NCI-H345 treated with DMSO at 0.1 percent for 48 hours (cell line): ENCODE data around the gene CDC5L.

Source experiments
- DNase-seq: peaks from one replicate; lab custom pipeline; 2025; ENCODE audit not compliant: unreplicated experiment; lab: John Stamatoyannopoulos, UW

Gene CDC5L

DNA sequence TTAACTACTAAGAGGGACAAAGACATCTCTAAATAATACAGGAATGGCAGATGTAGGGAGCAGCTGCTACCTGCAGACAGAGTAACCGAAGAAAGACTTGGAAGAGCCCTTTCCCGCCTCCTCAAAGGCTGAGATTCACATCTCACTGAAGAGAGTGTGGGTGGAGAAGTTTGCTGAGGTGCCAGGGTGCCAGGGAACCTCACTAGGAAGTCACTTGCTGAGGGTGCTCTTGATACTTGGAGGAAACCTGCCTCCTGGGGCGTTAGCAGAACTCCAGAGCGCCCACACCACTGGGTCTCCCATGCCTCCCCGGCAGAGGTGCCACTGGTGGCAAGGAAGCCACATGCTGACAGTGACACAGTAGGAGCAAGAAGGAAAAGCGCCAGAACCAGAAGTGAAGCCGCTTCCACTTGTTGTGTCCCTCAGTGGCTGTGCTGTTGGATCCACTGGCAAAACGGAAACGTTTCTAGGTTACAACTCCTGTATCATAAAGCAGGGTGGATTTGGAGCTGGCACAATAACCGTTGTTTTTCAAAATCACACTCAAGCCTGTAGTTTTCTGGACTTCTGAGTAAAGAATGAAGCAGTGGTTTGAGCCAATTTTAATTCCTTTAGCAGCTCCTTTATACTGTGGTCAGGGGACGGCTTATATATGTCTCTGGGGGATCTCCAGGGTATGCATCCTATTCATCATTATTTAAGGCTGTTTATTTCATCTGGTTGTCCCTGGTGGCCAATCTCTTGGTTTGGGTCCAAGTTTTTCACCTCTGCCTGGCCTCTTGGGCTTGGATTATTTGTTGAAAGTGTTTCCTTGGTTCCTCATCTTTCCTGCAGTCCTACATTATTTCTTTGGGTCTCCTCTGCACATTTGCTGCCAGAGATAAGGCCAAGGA lies 64.5 kb downstream of the CDC5L start:
- no peak for DNase-seq

- no peak for DNase-seq
Measured at GRCh38 chr6:44452725-44453124, 65.2 kb downstream of the CDC5L start.

DNA sequence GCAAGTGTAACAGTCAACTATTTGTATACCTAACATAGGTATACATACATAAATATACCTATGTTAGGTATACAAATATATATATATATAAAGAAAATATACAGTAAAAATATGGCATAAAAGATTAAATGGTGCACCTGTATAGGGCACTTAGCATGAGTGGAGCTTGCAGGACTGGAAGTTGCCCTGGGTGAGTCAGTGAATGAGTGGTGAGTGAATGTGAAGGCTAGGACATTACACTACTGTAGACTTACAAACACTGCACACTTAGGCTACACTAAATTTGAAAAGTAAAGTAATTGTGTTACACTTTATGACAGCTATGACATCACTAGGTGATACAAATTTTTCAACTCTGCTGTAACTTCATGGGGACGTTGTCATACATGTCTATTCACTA lies 65.6 kb downstream of the CDC5L start:
- no peak for DNase-seq

GRCh38 chr6:44454198-44454597 lies 66.7 kb downstream of the CDC5L start:
- no peak for DNase-seq

- DNase-seq: peak; percentile 30
Measured at GRCh38 chr6:44456070-44456965, 68.8 kb downstream of the CDC5L start.

DNA sequence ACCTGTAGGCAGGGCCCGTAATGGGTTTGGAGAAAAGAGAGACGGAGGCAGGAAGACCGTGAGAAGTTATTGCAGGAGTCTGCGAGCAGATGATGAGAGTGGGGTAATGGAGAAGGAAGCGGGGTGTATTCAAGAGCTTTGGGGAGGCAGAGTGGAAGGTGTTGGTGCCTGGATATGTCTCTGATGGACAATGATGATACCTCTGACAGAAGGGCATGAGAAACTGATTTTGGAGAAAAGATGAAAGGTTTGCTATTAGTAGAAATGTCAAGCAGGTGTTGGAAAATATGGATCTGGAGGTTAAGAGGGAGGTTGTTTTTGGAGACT lies 69.4 kb downstream of the CDC5L start:
- no peak for DNase-seq

DNA sequence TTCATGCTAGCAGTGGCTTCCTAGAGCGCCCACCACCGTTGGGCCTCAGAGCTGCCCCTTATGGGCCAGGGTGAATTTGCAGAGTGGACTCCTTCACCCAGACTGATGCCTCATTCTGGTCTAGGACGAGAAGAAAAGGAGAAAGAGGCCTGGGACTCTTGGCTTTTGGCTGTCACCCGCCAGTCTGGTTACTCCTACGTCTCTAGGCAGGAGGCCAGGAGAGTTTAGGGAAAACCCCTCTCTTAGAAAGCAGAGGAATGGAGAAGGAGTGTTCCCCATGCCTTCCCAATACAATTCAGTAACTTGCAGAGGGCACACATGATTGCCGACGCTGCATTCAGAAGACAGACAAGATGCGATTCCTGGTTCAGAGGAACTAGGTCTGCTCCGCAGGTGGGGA lies 70.1 kb downstream of the CDC5L start:
- DNase-seq: no peak

DNA sequence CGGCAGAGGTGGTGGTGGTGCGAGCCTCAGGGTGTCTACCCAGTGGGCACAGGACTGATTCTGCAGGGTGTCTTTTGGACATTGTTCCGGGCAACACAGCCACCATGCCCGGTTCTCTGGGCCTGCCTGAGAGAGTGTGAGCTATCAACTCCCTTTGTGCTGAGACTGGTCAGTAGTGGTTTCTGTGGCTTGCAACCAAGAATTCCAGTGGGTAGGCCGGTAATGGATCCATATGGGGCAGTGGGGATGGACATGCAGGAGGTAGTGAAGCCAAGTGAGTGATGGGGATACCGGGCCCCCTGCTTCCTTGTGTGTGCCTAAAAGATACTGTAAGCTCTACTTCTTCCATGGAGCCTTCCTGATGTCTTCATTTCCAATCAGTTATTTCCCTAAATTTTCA lies 71.0 kb downstream of the CDC5L start:
- DNase-seq: no peak

- no peak for DNase-seq
Measured at GRCh38 chr6:44462335-44462734, 74.8 kb downstream of the CDC5L start.

DNA sequence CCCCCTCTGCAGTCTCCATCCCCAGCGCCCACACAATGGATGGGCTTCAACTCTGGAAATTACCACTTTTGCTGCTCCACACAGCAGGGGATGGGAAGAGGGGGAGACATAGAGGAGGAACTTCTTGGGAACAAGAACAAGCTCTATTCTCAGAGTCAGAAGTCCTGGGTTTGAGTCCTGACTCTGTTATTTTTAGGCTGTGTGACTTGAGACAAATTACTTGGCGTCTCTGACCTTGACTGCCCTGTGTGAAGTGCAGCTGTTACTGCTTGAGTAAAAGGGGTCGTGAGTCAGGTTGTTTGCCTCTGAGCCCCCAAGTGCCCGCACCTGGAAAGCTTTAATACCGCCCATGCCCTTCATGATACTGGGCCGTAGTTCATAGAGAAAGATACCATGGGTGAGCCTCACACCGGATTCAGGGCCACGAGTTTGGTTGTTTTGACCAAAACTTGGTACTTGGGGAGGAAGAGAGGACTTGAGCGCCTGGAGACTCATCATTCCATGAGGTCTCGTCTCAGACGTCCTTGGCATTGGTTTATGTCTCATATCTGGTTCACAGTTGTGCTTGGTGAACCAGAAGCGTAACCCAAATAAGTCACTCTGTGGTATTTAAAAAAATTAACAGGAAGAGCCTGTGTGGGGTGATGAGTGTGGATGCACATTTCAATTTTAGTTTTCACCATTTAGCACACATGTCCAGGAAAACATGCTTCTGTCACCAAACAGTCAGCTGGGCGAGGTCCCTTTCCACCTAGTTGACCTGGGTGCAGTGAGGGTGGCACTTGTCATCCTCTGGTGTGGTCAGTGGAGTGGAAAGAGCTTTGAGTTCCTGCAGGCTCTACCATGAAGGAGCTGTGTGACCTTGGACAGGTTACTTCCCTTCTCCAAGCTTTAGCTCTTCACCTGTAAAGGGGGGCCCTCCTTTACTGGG lies 75.6 kb downstream of the CDC5L start:
- no peak for DNase-seq

DNA sequence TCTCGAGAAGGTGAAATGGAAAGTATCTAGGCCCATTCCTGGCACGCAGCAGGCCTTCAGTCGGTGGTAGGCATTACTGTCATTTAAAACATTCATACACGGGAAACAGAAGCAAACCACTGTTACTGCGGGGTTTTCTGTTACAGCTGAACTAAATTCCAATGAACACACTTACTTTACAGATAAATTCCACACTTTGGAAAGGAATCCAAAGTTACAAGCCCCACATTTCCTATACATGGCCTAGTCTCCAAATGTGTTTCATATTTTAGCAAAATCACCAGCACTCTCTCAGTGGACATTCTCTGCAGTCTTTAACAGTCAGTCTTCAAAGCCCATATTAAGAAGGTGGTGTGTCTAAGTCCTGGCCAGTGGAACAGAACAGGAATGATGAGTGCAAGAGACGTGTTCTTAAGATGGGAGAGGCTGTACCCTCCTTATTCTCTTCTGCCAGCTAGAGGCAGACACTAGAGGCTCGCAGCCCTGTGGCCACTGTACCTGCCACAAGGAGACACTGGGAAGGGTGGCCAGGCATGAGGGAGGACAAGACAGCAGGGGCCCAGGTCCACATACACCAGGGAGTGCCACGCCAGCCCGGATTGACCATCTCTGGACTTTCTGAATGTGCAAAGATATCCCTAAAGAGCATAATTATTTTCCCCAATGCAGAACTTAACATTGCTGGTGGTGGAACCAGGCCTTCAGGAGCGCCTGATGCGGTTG lies 76.4 kb downstream of the CDC5L start:
- DNase-seq: no peak

DNA sequence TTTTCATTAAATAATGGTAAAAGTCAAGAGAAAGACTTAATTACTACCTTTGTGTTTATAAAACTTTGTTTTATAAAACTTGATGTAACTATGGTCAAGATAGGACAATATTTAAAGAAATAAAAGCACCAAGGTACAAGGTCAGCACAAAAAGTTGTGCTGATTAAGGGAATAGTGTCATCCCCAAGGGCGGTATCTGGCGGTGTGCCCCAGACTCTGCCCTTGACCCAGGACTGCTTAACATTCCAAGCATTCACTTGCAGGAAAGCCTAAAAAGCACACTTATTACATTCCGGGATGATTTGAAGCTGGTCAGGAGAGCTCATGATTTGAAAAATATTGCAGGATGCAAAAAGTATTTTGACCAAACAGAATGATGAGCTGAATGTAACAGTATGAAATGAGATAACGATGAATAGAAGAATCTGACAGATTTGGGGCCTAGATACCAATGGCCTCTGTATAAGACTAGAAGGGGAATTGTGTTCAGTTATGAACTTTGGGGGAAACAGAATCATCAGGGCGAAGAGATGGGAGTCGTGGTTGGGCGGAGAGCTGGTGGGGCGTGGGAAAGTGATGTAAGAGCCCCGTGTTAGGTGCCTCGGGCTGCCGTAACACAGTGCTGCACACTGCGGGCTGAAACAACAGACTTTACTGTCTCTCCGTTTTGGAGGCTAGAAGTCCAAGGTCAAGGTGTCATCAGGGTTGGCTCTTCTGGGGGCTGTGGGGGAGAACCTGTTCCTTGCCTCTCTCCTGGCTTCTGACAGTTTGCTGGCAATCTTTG lies 77.2 kb downstream of the CDC5L start:
- DNase-seq: no peak

GRCh38 chr6:44466955-44467354 lies 79.4 kb downstream of the CDC5L start:
- no peak for DNase-seq

- no peak for DNase-seq
Measured at GRCh38 chr6:44468835-44469234, 81.3 kb downstream of the CDC5L start.

DNA sequence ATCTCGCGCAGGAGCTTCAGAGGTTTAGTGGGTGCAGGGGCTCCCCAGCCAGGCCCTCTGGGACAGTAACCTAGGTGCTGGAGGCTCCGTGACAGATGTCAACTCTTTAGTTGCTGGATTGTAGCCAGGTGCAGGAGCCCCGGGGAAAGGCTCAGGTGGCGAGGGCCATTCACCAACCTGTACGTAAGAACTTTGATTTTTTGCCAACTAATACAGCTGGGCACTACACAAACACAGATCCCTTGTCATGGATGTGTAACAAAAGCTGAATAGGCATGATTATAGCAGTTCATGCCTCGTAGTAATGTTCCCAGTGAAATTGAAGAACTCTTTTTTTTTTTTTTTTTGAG lies 82.6 kb downstream of the CDC5L start:
- peak; percentile 97 for DNase-seq

- DNase-seq: no peak
Measured at GRCh38 chr6:44470746-44471145, 83.2 kb downstream of the CDC5L start.

GRCh38 chr6:44471271-44471981 lies 83.9 kb downstream of the CDC5L start:
- no peak for DNase-seq

DNA sequence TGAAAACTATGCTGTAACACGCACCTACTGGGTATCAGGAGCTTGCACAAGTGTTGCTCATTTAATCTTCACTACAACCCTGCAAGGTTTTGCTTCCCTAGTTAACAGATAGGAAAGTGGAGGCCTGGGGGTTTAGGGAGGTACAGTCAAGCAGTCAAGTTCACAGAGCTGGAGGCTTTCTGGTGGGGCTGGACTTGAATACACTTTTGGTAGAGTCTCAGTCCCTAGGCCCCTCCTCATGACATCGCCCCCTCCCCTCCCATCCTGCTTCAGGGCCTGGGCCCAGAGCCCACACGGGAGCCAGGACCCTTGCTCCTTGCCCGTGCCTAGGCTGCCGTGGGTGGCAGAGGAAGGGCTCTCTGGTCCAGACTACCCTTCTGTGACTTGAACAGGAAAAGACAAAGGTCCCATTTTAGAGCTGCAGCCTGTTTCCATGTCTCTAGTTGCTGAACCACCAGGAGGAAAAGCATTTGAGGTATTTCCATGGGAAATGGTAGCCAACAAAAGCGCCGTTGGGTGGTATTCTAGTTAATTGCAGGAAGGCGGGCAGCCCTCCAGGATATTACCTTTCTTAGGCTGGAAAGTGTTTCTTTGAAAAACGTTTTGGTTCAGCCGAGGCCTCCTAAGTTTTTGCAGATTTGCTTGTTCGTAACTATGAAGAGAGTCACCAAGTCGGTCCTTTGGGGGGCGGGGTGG lies 84.9 kb downstream of the CDC5L start:
- DNase-seq: no peak
